PC-9 (cell line): ENCODE measurements around the gene ENAM. TPM values are rescaled to one million over a fixed set of nuclear protein-coding genes. Genes with fewer than 3 reads are reported as not detected.

Experiments used
- BruUV-seq: library from RNA; stranded (reverse); fragments of 400-500 nt; replicated peaks from 2 replicates; lab custom pipeline; 2021; lab: Mats Ljungman, UMichigan
- CTCF ChIA-PET: fragments of 300-600 bp; sonication (Branson Sonifier 250); formaldehyde crosslinking; loops from one replicate; lab custom pipeline; 2022; ENCODE audit warnings: antibody characterized with exemption; lab: Charles Lee
- POLR2A ChIA-PET: fragments of 300-600 bp; sonication (Branson Sonifier 250); formaldehyde crosslinking; loops from one replicate; lab custom pipeline; 2022; ENCODE audit warnings: antibody characterized with exemption; ENCODE audit not compliant: unreplicated experiment; lab: Charles Lee
- DNase-seq, 2 experiments: peaks; one replicate each; pipeline versions ENCODE4 v3.0.0 to v3.0.0-alpha.2; 2015 to 2022; ENCODE audit warnings: mixed read lengths in 1 of 2
- H2AFZ ChIP-seq: fragments of 200-600 bp; sonication (generic); 2 replicates; pipeline ENCODE4 v1.8.1; 2017; ENCODE audit warnings: antibody characterized with exemption
- H3F3A ChIP-seq: fragments of 200-600 bp; sonication (generic); 2 replicates; pipeline ENCODE4 v1.8.1; 2017; ENCODE audit warnings: antibody characterized with exemption, mild to moderate bottlenecking, low read depth; ENCODE audit not compliant: insufficient read depth
- H3K27ac ChIP-seq: fragments of 200-600 bp; sonication (generic); 2 replicates; pipeline ENCODE4 v1.6.1; 2016; ENCODE audit warnings: mixed run types
- H3K27me3 ChIP-seq: fragments of 200-600 bp; sonication (generic); 2 replicates; pipeline ENCODE4 v1.6.1; 2016; ENCODE audit warnings: low read depth, mixed run types; ENCODE audit not compliant: insufficient read depth
- H3K36me3 ChIP-seq: fragments of 200-600 bp; sonication (generic); 2 replicates; pipeline ENCODE4 v1.6.1; 2016; ENCODE audit warnings: low read depth, mixed run types
- H3K4me1 ChIP-seq: fragments of 200-600 bp; sonication (generic); replicated peaks from 2 replicates; pipeline ENCODE4 v1.6.1; 2016; ENCODE audit warnings: mixed run types; ENCODE audit not compliant: insufficient read depth
- H3K4me2 ChIP-seq: fragments of 200-600 bp; sonication (generic); 2 replicates; pipeline ENCODE4 v1.6.1; 2017; ENCODE audit warnings: mixed run types
- H3K4me3 ChIP-seq: fragments of 200-600 bp; sonication (generic); 2 replicates; pipeline ENCODE4 v1.6.1; 2016; ENCODE audit warnings: mixed run types
- H3K79me2 ChIP-seq: fragments of 200-600 bp; sonication (generic); 2 replicates; pipeline ENCODE4 v1.6.1; 2017; ENCODE audit warnings: low read depth, mixed run types
- H3K9me2 ChIP-seq: fragments of 200-600 bp; sonication (generic); 2 replicates; pipeline ENCODE4 v1.8.1; 2017; ENCODE audit warnings: mild to moderate bottlenecking; ENCODE audit not compliant: insufficient read depth
- H3K9me3 ChIP-seq: fragments of 200-600 bp; sonication (generic); 2 replicates; pipeline ENCODE4 v1.8.1; 2016; ENCODE audit warnings: low read depth; ENCODE audit not compliant: insufficient read depth
- H4K20me1 ChIP-seq: fragments of 200-600 bp; sonication (generic); 2 replicates; pipeline ENCODE4 v1.8.1; 2017; ENCODE audit not compliant: insufficient read depth
- EZH2 ChIP-seq: fragments of 200-600 bp; sonication (generic); IDR thresholded peaks from 2 replicates; pipeline ENCODE4 v1.8.0; 2017; ENCODE audit warnings: antibody characterized with exemption, low read depth
- intact Hi-C: fragments of 100-400 bp; cut with micrococcal nuclease; formaldehyde crosslinking; loops from one replicate; pipeline ENCODE4 v1.10.0; 2022; ENCODE audit not compliant: unreplicated experiment
- total RNA-seq: library from RNA; stranded (reverse); gene quantifications from 2 replicates; pipeline ENCODE4 v1.2.3, GENCODE V29; 2021
- TF ChIP-seq, protein P1 (sequence below): fragments of 200-600 bp; sonication (generic); conservative IDR thresholded peaks from 2 replicates; pipeline ENCODE4 v1.6.1; 2017; ENCODE audit warnings: mixed run types, antibody characterized with exemption, mild to moderate bottlenecking, moderate library complexity

Gene ENAM
- total RNA-seq, 1 experiment from 2014 or later: not detected

GRCh38 chr4:70606459-70606858 is 22.1 kb upstream of the ENAM start:
- no peaks in the 10 kb centered on the region for H3K36me3 ChIP-seq
- ChIA-PET CTCF (interaction anchor here (0.6 kb wide), 1 partner anchor 32 kb away, joined by 9 read pairs; no protein-coding TSS in a partner anchor), POLR2A (no interaction called here)
- H3K4me3 ChIP-seq: no peak overlapping the region
- H3K4me1 ChIP-seq: no peaks in the 10 kb centered on the region
- no peak overlapping the region for H3K4me2 ChIP-seq
- no peak overlapping the region for H3K27ac ChIP-seq
- no peak for DNase-seq
- no peaks in the 10 kb centered on the region for H3K9me2 ChIP-seq
- H4K20me1 ChIP-seq: no peaks in the 10 kb centered on the region
- H3K27me3 ChIP-seq: no peaks in the 10 kb centered on the region
- no peaks in the 10 kb centered on the region for H3K79me2 ChIP-seq
- no peaks in the 10 kb centered on the region for H3F3A ChIP-seq
- TF ChIP-seq, protein P1, sequence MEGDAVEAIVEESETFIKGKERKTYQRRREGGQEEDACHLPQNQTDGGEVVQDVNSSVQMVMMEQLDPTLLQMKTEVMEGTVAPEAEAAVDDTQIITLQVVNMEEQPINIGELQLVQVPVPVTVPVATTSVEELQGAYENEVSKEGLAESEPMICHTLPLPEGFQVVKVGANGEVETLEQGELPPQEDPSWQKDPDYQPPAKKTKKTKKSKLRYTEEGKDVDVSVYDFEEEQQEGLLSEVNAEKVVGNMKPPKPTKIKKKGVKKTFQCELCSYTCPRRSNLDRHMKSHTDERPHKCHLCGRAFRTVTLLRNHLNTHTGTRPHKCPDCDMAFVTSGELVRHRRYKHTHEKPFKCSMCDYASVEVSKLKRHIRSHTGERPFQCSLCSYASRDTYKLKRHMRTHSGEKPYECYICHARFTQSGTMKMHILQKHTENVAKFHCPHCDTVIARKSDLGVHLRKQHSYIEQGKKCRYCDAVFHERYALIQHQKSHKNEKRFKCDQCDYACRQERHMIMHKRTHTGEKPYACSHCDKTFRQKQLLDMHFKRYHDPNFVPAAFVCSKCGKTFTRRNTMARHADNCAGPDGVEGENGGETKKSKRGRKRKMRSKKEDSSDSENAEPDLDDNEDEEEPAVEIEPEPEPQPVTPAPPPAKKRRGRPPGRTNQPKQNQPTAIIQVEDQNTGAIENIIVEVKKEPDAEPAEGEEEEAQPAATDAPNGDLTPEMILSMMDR: no peak
- no peak for TF ChIP-seq EZH2
- H3K9me3 ChIP-seq: no peaks in the 10 kb centered on the region
- H2AFZ ChIP-seq: no peak overlapping the region
- intact Hi-C loops: loop anchor here (10.0 kb wide), 2 partner anchors 78 to 578 kb away; partner anchors contain the start of gene UTP3
- BruUV-seq: no TSS peak

DNA sequence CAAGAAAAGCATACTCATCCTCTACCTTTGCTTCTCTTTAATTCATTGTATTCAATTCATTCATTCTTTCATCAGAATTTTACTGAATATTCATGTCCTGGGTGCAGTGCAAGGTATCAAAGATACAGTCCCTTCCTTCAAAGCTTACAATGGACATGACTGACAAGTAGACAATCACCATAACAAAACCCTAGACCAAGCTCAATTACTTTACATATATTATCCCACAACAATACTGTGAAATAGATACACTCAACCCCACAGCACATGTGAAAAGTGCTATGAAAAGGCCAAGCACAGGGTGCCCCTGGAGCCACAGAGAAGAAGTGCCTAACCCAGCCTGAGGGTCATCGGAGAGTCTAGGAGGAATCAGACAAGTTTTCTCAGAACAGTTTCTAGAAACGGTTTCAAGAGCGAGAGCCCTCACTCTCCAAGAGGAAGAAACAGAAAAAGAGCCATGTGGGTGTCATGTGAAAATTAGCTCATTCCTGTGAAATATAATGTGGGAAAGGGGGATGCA is 21.1 kb upstream of the ENAM start:
- Histone ChIP-seq H3K4me1 (no peaks in the 10 kb centered on the region), H3K27ac (no peak overlapping the region), H3K27me3 (no peaks in the 10 kb centered on the region), H2AFZ (no peak overlapping the region), H3K36me3 (no peaks in the 10 kb centered on the region), H3K4me3 (no peak overlapping the region), H3K4me2 (no peak overlapping the region), H3F3A (no peaks in the 10 kb centered on the region), H3K9me3 (no peaks in the 10 kb centered on the region), H3K9me2 (no peaks in the 10 kb centered on the region), H4K20me1 (no peaks in the 10 kb centered on the region), H3K79me2 (no peaks in the 10 kb centered on the region)
- intact Hi-C loops: loop anchor here (10.0 kb wide), 2 partner anchors 77 to 577 kb away; partner anchors contain the start of gene UTP3
- CTCF ChIA-PET: no interaction called here
- TF ChIP-seq, protein P1: no peak
- no peak for TF ChIP-seq EZH2
- POLR2A ChIA-PET: no interaction called here
- no TSS peak for BruUV-seq
- DNase-seq: no peak

DNA sequence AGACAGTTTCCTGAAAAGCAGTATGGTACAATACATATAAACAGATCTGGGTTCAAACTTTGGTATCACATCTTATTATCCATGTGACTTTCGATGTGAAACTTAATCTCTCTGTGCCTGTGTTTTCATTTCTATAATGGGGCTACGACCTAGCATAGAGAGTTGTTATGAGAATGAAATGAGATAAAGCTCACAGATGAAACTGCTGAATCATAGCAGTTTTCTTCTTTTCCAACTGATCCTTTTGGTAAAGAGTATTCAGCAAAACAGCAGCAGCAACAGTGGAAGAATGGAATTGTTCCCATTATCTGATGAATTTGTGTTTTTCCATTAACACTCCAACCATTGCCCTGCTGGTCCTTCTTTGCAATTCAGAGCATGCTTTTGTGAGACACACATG is 20.2 kb upstream of the ENAM start:
- no peak overlapping the region for H3K4me2 ChIP-seq
- no peaks in the 10 kb centered on the region for H3K79me2 ChIP-seq
- CTCF ChIA-PET: no interaction called here
- no TSS peak for BruUV-seq
- H3K27me3 ChIP-seq: no peaks in the 10 kb centered on the region
- no peaks in the 10 kb centered on the region for H3K9me3 ChIP-seq
- H3K4me3 ChIP-seq: no peak overlapping the region
- H3F3A ChIP-seq: no peaks in the 10 kb centered on the region
- no peaks in the 10 kb centered on the region for H3K4me1 ChIP-seq
- POLR2A ChIA-PET: no interaction called here
- no peaks in the 10 kb centered on the region for H3K36me3 ChIP-seq
- DNase-seq: no peak
- intact Hi-C loops: loop anchor here (10.0 kb wide), 2 partner anchors 76 to 576 kb away; partner anchors contain the start of gene UTP3
- no peak for TF ChIP-seq EZH2
- TF ChIP-seq, protein P1: no peak
- no peaks in the 10 kb centered on the region for H3K9me2 ChIP-seq
- H4K20me1 ChIP-seq: no peaks in the 10 kb centered on the region
- no peak overlapping the region for H3K27ac ChIP-seq
- no peak overlapping the region for H2AFZ ChIP-seq
